Keratinocyte (primary cell): ENCODE measurements around the gene REPS1.

ENCODE experiments used
- EZH2 ChIP-seq: IDR thresholded peaks from one replicate; pipeline ENCODE4 v1.6.1; 2012; ENCODE audit warnings: inconsistent platforms, mild to moderate bottlenecking, low read length, moderate library complexity
- TF ChIP-seq, protein P1 (sequence below), 3 experiments: IDR thresholded peaks in 1 of 3; conservative IDR thresholded peaks in 1 of 3; optimal IDR thresholded peaks in 1 of 3; 2 replicates in 2 of 3; 3 replicates in 1 of 3; pipeline versions ENCODE3 to v1.5.1; 2011; ENCODE audit warnings: low read length in 3 of 3, mild to moderate bottlenecking in 3 of 3, moderate library complexity in 2 of 3, control low read depth in 1 of 3, inconsistent platforms in 1 of 3; ENCODE audit not compliant: insufficient read depth in 2 of 3; ENCODE audit errors: extremely low read depth in 1 of 3

GRCh38 chr6:139027620-139028182 is 39.6 kb upstream of the REPS1 start:
- TF ChIP-seq, protein P1, sequence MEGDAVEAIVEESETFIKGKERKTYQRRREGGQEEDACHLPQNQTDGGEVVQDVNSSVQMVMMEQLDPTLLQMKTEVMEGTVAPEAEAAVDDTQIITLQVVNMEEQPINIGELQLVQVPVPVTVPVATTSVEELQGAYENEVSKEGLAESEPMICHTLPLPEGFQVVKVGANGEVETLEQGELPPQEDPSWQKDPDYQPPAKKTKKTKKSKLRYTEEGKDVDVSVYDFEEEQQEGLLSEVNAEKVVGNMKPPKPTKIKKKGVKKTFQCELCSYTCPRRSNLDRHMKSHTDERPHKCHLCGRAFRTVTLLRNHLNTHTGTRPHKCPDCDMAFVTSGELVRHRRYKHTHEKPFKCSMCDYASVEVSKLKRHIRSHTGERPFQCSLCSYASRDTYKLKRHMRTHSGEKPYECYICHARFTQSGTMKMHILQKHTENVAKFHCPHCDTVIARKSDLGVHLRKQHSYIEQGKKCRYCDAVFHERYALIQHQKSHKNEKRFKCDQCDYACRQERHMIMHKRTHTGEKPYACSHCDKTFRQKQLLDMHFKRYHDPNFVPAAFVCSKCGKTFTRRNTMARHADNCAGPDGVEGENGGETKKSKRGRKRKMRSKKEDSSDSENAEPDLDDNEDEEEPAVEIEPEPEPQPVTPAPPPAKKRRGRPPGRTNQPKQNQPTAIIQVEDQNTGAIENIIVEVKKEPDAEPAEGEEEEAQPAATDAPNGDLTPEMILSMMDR (optimal IDR thresholded peaks at IDR 0.05 in 1 of 3, IDR thresholded peaks at IDR 0.05 in 1 of 3, conservative IDR thresholded peaks at IDR 0.05 in 1 of 3; ENCODE audit: extremely low read depth in 1 of 3, insufficient read depth in 2 of 3, low read length in 3 of 3), result no peak
- TF ChIP-seq EZH2, result no peak
